ENCODE measurements around the gene RPUSD3.

DNA sequence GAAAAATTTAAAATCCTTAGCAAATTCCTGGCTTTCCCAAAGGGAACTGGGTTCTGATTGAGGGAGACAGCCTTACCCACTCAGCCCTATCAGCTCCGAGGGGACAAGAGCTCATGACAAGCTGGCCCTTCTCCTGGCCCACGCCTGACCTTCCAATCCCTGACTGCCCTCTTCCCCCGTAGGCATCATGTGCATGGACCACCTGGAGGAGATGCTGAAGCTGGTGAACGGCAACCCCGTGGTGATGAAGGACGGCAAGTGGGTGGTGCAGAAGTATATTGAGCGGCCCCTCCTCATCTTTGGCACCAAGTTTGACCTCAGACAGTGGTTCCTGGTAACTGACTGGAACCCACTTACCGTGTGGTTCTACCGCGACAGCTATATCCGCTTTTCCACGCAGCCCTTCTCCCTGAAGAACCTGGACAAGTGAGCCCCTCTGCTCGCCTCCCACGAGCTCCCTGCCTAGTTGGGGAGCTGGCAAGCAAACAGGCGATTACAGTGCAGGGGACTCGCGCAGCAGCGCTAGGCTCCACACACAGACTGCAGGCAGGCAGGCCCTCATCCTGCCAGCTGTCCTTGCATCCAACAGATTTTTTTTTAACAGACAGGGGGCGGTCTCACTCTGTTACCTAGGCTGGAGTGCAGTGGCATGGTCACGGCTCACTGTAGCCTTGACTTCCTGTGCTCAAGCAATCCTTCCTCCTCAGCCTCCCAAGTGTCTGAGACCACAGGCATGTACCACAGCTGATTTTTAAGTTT lies 16.8 kb downstream of the RPUSD3 start:
- TF ChIP-seq, protein P1, sequence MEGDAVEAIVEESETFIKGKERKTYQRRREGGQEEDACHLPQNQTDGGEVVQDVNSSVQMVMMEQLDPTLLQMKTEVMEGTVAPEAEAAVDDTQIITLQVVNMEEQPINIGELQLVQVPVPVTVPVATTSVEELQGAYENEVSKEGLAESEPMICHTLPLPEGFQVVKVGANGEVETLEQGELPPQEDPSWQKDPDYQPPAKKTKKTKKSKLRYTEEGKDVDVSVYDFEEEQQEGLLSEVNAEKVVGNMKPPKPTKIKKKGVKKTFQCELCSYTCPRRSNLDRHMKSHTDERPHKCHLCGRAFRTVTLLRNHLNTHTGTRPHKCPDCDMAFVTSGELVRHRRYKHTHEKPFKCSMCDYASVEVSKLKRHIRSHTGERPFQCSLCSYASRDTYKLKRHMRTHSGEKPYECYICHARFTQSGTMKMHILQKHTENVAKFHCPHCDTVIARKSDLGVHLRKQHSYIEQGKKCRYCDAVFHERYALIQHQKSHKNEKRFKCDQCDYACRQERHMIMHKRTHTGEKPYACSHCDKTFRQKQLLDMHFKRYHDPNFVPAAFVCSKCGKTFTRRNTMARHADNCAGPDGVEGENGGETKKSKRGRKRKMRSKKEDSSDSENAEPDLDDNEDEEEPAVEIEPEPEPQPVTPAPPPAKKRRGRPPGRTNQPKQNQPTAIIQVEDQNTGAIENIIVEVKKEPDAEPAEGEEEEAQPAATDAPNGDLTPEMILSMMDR (IDR thresholded peaks at IDR 0.05) = peak in 1 of 6 experiments; percentile 5
- TF ChIP-seq POLR2A (IDR thresholded peaks at IDR 0.05) = no peak

Measured in thyroid gland (tissue), 4 donors.